Measurements from ENCODE around the gene FLACC1. TPM values are rescaled to one million over a fixed set of nuclear protein-coding genes. Genes with fewer than 3 reads are reported as not detected.

The FLACC1 gene
- total and polyA plus RNA-seq, 2 of the 8 experiments (the other 6 are each of a cell fraction or from before 2014, with no cell fraction given), result 0.58 TPM; not detected in 1

DNA sequence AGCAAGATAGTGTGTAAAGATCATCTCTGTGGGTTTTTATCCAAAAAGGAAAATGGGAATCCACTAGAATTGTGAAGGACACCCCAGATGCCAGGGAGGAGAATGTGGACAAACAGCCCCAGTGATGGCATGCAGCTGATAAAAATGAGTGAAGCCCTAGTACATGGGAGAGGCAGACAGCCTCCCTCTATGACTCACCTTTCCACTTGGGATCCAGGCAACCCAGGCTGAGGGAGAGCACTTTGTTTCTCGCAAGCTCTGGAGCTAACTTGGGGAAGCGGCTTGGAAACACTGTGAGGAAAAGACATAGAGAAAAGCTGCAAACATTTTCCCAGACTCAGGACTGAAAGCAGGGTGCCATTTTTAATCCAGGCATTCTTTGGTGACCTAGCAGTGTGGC lies 5.3 kb upstream of the FLACC1 start:
- FAIRE-seq, result no peak
- TF ChIP-seq CEBPB (IDR thresholded peaks at IDR 0.05; ENCODE audit: low read depth, low read length) (no peak), HDAC2 (IDR thresholded peaks at IDR 0.05; ENCODE audit: borderline replicate concordance in 1 of 2, low read depth in 2 of 2, low read length in 2 of 2) (no peak), SRF (IDR thresholded peaks at IDR 0.05; ENCODE audit: low read depth, low read length) (no peak), RAD21 (IDR thresholded peaks at IDR 0.05 in 1 of 2, conservative IDR thresholded peaks at IDR 0.05 in 1 of 2; ENCODE audit: low read depth in 2 of 2, low read length in 2 of 2) (no peak), EP300 (IDR thresholded peaks at IDR 0.05; ENCODE audit: borderline replicate concordance in 1 of 2, low read depth in 2 of 2, low read length in 2 of 2) (no peak), GTF2F1 (IDR thresholded peaks at IDR 0.05; ENCODE audit: borderline replicate concordance, low read depth, low read length) (no peak), BACH1 (IDR thresholded peaks at IDR 0.05; ENCODE audit: low read length) (no peak), SAP30 (IDR thresholded peaks at IDR 0.05; ENCODE audit: insufficient read depth, insufficient replicate concordance, low read length) (no peak), MAFK (IDR thresholded peaks at IDR 0.05; ENCODE audit: low read depth, low read length) (no peak), BRCA1 (IDR thresholded peaks at IDR 0.05; ENCODE audit: low read depth, low read length) (no peak), SP1 (IDR thresholded peaks at IDR 0.05; ENCODE audit: low read depth, low read length) (no peak)
- TF ChIP-seq, protein P1, sequence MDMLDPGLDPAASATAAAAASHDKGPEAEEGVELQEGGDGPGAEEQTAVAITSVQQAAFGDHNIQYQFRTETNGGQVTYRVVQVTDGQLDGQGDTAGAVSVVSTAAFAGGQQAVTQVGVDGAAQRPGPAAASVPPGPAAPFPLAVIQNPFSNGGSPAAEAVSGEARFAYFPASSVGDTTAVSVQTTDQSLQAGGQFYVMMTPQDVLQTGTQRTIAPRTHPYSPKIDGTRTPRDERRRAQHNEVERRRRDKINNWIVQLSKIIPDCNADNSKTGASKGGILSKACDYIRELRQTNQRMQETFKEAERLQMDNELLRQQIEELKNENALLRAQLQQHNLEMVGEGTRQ (IDR thresholded peaks at IDR 0.05; ENCODE audit: low read length), result no peak

More for the DNA sequence above, 5.3 kb upstream of the FLACC1 start:
- Histone ChIP-seq H4K5ac (ENCODE audit: insufficient read length, low read depth, low read length) (no peak overlapping the region), H2BK12ac (ENCODE audit: low read depth, low read length) (no peak overlapping the region), H3K18ac (ENCODE audit: extremely low read depth, low read length) (no peak overlapping the region), H3K4me2 (ENCODE audit: insufficient read depth in 1 of 2, low read depth in 2 of 2, low read length in 2 of 2) (no peak overlapping the region), H2AK5ac (ENCODE audit: low read depth, low read length) (no peak overlapping the region), H3K27me3 (replicated peaks in 1 of 4; ENCODE audit: control insufficient read depth in 3 of 4, extremely low read depth in 1 of 4, insufficient read depth in 3 of 4, low read length in 3 of 4) (no peaks in the 10 kb centered on the region), H2BK5ac (ENCODE audit: low read depth, low read length) (no peak overlapping the region), H3K36me3 (ENCODE audit: control insufficient read depth in 2 of 4, insufficient read depth in 4 of 4, low read length in 3 of 4) (peaks cover 0 to 4% (median 0%) of the 10 kb centered on the region in 4 experiments; a peak in 1 of 8 replicates), H2BK120ac (replicated peaks; ENCODE audit: low read depth, low read length) (no peak overlapping the region), H4K8ac (ENCODE audit: extremely low read depth, insufficient read depth, low read length) (no peak overlapping the region), H3K9ac (replicated peaks in 1 of 4; ENCODE audit: extremely low read depth in 1 of 4, low read depth in 3 of 4, low read length in 3 of 4) (no peak overlapping the region), H3K14ac (ENCODE audit: insufficient read length) (no peak overlapping the region), H4K91ac (replicated peaks; ENCODE audit: insufficient read length, low read length) (no peak overlapping the region), H3K4ac (replicated peaks; ENCODE audit: insufficient read length, low read depth, low read length) (no peak overlapping the region), H3K56ac (replicated peaks; ENCODE audit: insufficient read length, low read depth, low read length) (no peak overlapping the region), H2BK15ac (ENCODE audit: low read length) (no peak overlapping the region), H3K27ac (ENCODE audit: low read depth, low read length) (no peak overlapping the region), H3K4me3 (ENCODE audit: extremely low read depth in 1 of 4, insufficient read depth in 2 of 4, low read depth in 3 of 4, low read length in 4 of 4) (no peak overlapping the region), H3K4me1 (replicated peaks in 1 of 4; ENCODE audit: control insufficient read depth in 3 of 4, insufficient read depth in 4 of 4, low read length in 3 of 4) (no peaks in the 10 kb centered on the region), H3K79me2 (ENCODE audit: control insufficient read depth in 1 of 2, insufficient read depth in 2 of 2, low read length in 2 of 2) (no peaks in the 10 kb centered on the region), H3K23me2 (ENCODE audit: low read depth, low read length) (no peaks in the 10 kb centered on the region), H2AFZ (ENCODE audit: low read length) (no peak overlapping the region), H3K79me1 (ENCODE audit: low read depth, low read length) (no peaks in the 10 kb centered on the region), H3K23ac (ENCODE audit: insufficient read length) (no peak overlapping the region), H3K9me3 (ENCODE audit: insufficient read depth in 2 of 2, low read depth in 1 of 2, low read length in 1 of 2) (peaks cover 10 to 13% of the 10 kb centered on the region in 2 experiments), H4K20me1 (replicated peaks in 1 of 2; ENCODE audit: control insufficient read depth in 1 of 2, insufficient read depth in 2 of 2, low read length in 2 of 2) (no peaks in the 10 kb centered on the region), H2BK20ac (ENCODE audit: low read length) (no peak overlapping the region)
- WGBS, 2 experiments (ENCODE audit: extremely low coverage in 1 of 2, insufficient coverage in 1 of 2, insufficient read length in 1 of 2, insufficient replicate concordance in 2 of 2, low coverage in 1 of 2, low lambda C conversion rate in 2 of 2, missing lambda C conversion rate in 1 of 2), result 90% methylated on average over 2 of the region's 2 CpGs; no CpG with 5 or more reads in 1 of the 2 experiments
- DNase-seq (ENCODE audit: low read depth in 1 of 2, low spot score in 2 of 2), result no peak
- CTCF ChIA-PET (ENCODE audit: partially characterized antibody), result interaction anchor here (0.6 to 6.1 kb wide), 10 partner anchors 11 to 180 kb away, joined by 3 to 59 read pairs (median 4); partner anchors contain the start of gene CASP10
- POLR2A ChIA-PET (ENCODE audit: partially characterized antibody), result no interaction called here

Measured in H1 (cell line).